Hematopoietic multipotent progenitor cell treated with erythropoietin and hydrocortisone succinate and interleukin-3 and kit ligand, for 17 days (in vitro differentiated cells): ENCODE measurements around the gene BCAS1.
A peak's percentile ranks its signal among the peaks of the same experiment; 100 is the strongest.

Experiments
- DNase-seq: peaks from one replicate; pipeline ENCODE4 v3.0.0-alpha.2; 2015; ENCODE audit warnings: low spot score

BCAS1 gene

GRCh38 chr20:54070187-54070987 lies at the start of gene BCAS1:
BCAS1 (minus strand) TSS chr20:54070594; CDS start chr20:54058718, 11,876 bp downstream.
- no peak for DNase-seq

GRCh38 chr20:54119744-54120143 lies 49.4 kb upstream of the BCAS1 start:
- DNase-seq = no peak

DNA sequence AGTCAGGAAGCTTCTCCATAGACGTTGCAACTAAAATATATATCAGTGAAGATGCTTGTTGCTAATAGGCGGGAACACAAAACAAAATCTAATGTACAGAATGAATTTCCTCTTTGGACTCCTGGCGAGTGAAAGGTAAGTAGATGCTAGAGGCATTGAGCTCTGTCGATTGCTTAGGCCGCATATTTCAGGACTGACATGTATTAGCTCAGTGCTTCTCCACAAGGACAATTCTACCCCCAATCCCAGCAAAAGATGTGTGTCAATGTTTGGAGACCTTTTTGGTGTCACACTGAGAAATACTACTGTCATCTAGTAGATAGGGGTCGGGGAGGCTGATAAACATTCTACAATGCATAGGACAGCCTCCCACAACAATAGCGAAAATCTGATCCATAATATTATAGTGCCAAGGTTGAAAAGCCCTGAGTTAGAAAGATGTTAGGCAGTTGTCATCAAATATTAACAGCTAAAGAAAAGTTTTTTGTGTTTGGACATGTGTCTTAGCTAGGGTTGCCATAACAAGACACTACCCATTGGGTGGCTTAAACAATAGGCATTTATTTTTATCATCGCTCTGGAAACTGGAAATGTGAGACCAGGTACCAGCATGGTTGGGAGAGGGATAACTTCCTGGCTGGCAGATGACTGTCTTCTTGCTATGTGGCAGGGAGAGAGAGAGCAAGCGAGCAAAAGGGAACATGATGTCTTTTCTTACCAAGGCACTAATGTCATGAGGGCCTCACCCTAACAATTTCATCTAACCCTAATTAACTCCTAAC lies 48.0 kb upstream of the BCAS1 start:
- no peak for DNase-seq

- no peak for DNase-seq
These were observed 46.3 kb upstream of the BCAS1 start for GRCh38 chr20:54116550-54117235.

- no peak for DNase-seq
These were observed 44.9 kb upstream of the BCAS1 start for GRCh38 chr20:54115172-54115854.

GRCh38 chr20:54114109-54114508 lies 43.7 kb upstream of the BCAS1 start:
- no peak for DNase-seq

DNA sequence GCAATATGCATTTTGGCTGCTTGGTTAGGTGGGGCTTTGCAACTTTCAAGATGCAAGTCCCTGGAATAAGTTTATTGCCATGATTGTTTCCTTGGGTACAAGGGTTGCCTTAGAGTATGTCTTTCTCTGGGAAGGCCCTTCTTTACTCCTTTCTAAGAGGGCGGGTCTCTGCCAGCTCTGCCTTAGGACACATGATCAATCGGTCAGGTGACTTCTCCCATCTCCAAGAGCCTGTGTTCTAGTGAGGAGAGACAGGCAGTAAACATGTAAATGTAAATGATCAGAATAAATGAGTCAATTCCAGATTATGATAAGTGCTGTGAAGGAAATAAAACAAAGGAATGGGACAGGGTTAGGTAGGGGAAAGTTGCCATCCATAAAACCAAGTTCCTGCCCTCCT lies 43.2 kb upstream of the BCAS1 start:
- no peak for DNase-seq

- no peak for DNase-seq
These were observed 42.0 kb upstream of the BCAS1 start for GRCh38 chr20:54112221-54112884.

DNA sequence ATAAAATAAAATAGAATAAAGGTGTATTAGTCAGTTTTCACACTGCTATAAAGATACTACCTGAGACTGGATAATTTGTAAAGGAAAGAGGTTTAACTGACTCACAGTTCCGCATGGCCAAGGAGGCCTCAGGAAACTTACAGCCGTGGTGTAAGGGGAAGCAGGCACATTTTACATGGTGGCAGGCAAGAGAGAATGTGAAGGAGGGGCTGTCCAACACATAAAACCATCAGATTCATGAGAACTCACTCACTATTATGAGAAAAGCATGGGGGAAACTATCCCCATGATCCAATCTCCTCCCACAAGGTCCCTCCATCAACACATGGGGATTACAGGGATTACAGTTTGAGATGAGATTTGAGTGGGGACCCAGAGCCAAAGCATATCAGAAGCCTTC lies 41.1 kb upstream of the BCAS1 start:
- DNase-seq = no peak

- DNase-seq = no peak
These were observed 40.1 kb upstream of the BCAS1 start for GRCh38 chr20:54110457-54110856.

- DNase-seq = no peak
These were observed 39.6 kb upstream of the BCAS1 start for GRCh38 chr20:54110041-54110440.

GRCh38 chr20:54108817-54109216 lies 38.4 kb upstream of the BCAS1 start:
- DNase-seq = no peak

- DNase-seq = no peak
These were observed 37.9 kb upstream of the BCAS1 start for GRCh38 chr20:54108326-54108642.

GRCh38 chr20:54107600-54108325 lies 37.4 kb upstream of the BCAS1 start:
- no peak for DNase-seq

GRCh38 chr20:54107181-54107580 lies 36.8 kb upstream of the BCAS1 start:
- no peak for DNase-seq

DNA sequence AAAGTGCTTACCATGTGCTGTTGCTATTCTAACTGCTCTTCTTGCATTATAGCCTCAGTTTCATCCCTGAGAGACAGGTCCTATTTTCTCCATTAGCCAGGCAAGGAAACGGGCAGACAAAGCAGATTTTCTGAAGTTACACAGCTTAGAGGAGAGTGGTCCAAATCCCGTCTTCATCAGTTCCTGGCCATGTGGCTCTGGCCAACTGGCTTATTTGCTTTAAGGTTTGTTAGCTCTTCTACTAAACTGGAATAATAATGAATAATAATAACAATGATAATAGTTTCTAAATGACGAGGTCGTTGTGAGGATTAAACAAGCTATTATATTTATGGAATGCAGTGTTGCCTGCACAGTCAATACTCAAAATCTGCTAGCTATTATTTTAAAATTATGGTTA lies 35.8 kb upstream of the BCAS1 start:
- DNase-seq = no peak

DNA sequence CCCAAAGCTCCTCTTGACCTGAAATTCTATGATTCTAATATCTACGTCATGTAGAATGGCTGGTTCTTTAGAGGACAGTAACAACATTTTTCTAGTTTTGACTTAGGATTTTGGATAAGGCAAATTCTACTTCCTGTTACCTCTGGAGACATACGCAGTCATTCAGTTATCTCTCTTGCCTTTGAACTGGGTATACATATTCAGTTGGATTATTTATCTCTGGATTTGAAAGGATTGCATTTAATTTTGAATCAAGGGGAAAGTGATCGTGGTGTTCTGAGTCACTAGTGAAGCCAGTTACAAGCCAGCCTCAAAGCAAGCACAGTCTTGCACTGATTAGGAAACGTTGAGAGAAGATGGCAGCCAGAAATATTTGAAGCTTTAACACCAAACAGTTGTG lies 35.3 kb upstream of the BCAS1 start:
- DNase-seq = no peak

GRCh38 chr20:54104781-54105180 lies 34.4 kb upstream of the BCAS1 start:
- no peak for DNase-seq

GRCh38 chr20:54103762-54104600 lies 33.6 kb upstream of the BCAS1 start:
- DNase-seq = no peak

GRCh38 chr20:54103067-54103761 lies 32.8 kb upstream of the BCAS1 start:
- peak; percentile 58 for DNase-seq
